ENCODE data around the gene TOP1.

Gene TOP1

DNA sequence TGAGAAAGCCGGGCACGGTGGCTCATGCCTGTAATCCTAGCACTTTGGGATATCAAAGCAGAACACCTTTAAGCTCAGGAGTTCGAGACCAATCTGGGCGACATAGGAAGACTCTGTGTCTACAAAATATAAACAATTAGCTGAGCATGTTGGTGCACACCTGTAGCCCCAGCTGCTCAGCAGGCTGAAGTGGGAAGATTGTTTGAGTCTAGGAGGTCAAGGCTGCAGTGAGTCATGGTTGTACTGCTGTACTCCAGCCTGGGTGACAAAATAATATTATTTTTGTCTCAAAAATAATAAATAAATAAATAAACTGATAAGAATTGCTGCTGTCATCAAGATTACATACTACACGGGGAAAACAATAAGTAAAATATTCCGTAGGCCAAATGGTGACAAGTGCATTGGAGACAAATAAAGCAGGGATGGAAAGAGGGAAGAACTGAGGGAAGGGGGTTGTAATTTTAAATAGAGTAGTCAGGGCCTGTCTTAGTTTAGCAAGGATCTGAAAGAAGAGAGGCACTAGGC, 14.0 kb upstream of the TOP1 start:
- Histone ChIP-seq H3K9me3 (ENCODE audit: control insufficient read depth in 1 of 2, low read length in 2 of 2) (no peaks in the 10 kb centered on the region), H3K9ac (ENCODE audit: low read depth in 1 of 2, low read length in 2 of 2) (no peak overlapping the region), H3K27ac (ENCODE audit: low read depth, low read length) (no peak overlapping the region), H3K4me3 (ENCODE audit: low read depth in 1 of 2, low read length in 2 of 2) (no peak overlapping the region), H3K36me3 (ENCODE audit: control insufficient read depth in 1 of 2, insufficient read depth in 2 of 2, low read length in 2 of 2) (no peaks in the 10 kb centered on the region), H3K4me1 (ENCODE audit: control insufficient read depth in 1 of 2, insufficient read depth in 2 of 2, low read length in 2 of 2) (peaks cover 9 to 16% of the 10 kb centered on the region in 2 donors), H3K27me3 (ENCODE audit: control insufficient read depth in 1 of 2, insufficient read depth in 2 of 2, low read length in 2 of 2) (no peaks in the 10 kb centered on the region)

DNA sequence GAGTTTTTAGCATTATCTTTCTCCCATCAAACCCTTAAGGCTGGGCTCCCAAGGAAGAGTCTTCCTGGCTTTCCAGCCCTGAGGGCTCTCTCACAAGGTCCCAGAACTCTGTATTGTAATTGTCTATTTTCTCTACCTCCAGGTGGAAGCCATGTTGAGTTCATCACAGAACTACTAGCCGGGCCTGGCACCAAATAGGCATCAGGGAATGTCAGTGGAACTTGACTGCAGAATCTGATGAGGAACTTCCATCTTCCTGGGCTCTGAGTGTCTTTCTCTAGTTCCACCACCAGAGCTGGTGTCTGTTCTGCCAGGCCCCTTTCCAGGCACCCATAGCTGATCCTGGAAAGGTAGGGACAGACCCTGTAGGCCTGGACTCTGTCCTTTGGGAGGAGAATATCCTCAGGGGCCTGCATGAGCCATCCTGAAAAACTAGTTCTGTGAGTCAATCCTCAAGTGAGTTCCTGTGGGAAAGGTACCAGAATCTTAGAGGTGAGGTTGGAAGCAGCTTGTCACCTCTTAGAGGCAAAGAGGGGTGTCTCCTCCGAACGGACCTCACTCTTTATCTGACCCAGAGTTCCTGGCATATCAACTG, 11.1 kb upstream of the TOP1 start:
- Histone ChIP-seq H3K9me3 (ENCODE audit: control insufficient read depth in 1 of 2, low read length in 2 of 2) (no peaks in the 10 kb centered on the region), H3K4me1 (ENCODE audit: control insufficient read depth in 1 of 2, insufficient read depth in 2 of 2, low read length in 2 of 2) (peaks cover 3 to 15% of the 10 kb centered on the region in 2 donors), H3K27ac (ENCODE audit: low read depth, low read length) (no peak overlapping the region), H3K9ac (ENCODE audit: low read depth in 1 of 2, low read length in 2 of 2) (no peak overlapping the region), H3K27me3 (ENCODE audit: control insufficient read depth in 1 of 2, insufficient read depth in 2 of 2, low read length in 2 of 2) (no peaks in the 10 kb centered on the region), H3K4me3 (ENCODE audit: low read depth in 1 of 2, low read length in 2 of 2) (no peak overlapping the region), H3K36me3 (ENCODE audit: control insufficient read depth in 1 of 2, insufficient read depth in 2 of 2, low read length in 2 of 2) (no peaks in the 10 kb centered on the region)

DNA sequence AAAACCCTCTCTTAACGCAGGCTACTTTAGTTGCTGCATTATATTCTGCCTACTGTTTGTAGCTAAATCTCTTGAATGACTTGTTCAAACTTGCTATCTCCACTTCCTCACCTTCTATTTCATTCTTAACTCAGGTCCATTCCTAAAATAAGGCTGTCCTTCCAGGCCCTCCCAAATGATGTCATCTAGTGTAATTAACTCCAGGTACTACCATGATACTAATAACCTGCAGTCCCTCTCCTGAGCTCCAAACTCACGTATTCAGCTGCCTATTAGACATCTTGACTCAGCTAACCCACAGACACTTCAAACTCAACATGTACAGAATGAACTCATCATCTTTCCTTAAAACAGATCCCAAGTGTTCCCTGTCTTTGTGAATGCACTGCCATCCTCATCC, 10.5 kb upstream of the TOP1 start:
- no peaks in the 10 kb centered on the region for H3K27me3 ChIP-seq (ENCODE audit: control insufficient read depth in 1 of 2, insufficient read depth in 2 of 2, low read length in 2 of 2)
- no peak overlapping the region for H3K4me3 ChIP-seq (ENCODE audit: low read depth in 1 of 2, low read length in 2 of 2)
- H3K9ac ChIP-seq (ENCODE audit: low read depth in 1 of 2, low read length in 2 of 2) = no peak overlapping the region
- H3K9me3 ChIP-seq (ENCODE audit: control insufficient read depth in 1 of 2, low read length in 2 of 2) = no peaks in the 10 kb centered on the region
- peaks cover 0 to 11% of the 10 kb centered on the region in 2 donors for H3K4me1 ChIP-seq (ENCODE audit: control insufficient read depth in 1 of 2, insufficient read depth in 2 of 2, low read length in 2 of 2)
- H3K36me3 ChIP-seq (ENCODE audit: control insufficient read depth in 1 of 2, insufficient read depth in 2 of 2, low read length in 2 of 2) = no peaks in the 10 kb centered on the region
- no peak overlapping the region for H3K27ac ChIP-seq (ENCODE audit: low read depth, low read length)

DNA sequence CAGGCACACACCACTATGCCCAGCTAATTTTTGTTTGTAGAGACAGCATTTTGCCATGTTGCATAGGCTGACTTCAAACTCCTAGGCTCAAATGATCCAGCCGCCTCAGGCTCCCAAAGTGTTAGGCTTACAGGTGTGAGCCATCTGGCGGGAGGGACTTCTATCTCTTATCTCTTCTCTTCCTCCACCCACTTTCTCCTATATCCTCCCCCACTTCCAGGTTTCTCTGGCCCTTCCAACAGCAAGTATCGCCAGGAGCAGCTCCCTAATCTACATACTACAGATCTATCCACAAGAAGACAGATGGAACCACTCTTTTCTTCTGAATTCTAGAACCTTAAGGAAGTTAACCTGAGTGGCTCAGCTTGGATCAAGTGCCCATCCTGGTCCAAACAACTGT, 5.1 kb upstream of the TOP1 start:
- H3K4me1 ChIP-seq (ENCODE audit: control insufficient read depth in 1 of 2, insufficient read depth in 2 of 2, low read length in 2 of 2) = peaks cover 5 to 6% of the 10 kb centered on the region in 2 donors
- H3K36me3 ChIP-seq (ENCODE audit: control insufficient read depth in 1 of 2, insufficient read depth in 2 of 2, low read length in 2 of 2) = no peaks in the 10 kb centered on the region
- H3K27ac ChIP-seq (ENCODE audit: low read depth, low read length) = no peak overlapping the region
- H3K27me3 ChIP-seq (ENCODE audit: control insufficient read depth in 1 of 2, insufficient read depth in 2 of 2, low read length in 2 of 2) = no peaks in the 10 kb centered on the region
- H3K9me3 ChIP-seq (ENCODE audit: control insufficient read depth in 1 of 2, low read length in 2 of 2) = no peaks in the 10 kb centered on the region
- no peak overlapping the region for H3K9ac ChIP-seq (ENCODE audit: low read depth in 1 of 2, low read length in 2 of 2)
- no peak overlapping the region for H3K4me3 ChIP-seq (ENCODE audit: low read depth in 1 of 2, low read length in 2 of 2)

DNA sequence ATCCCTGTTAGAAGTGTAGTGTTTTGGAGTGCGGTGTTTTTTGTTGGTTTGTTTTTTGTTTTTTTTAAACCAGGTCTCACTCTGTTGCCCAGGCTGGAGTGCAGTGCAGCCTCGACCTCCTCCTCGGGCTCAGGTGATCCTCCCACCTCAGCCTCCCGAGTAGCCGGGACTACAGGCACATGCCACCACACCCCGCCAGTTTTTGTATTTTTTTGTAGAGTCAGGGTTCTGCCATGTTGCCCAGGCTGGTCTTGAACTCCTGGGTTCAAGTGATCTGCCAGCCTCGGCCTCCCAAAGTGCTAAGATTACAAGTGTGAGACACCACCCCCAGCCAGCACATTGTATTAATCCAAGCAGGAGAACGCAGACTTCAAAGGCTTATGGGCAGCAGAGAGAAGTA, 1.3 kb upstream of the TOP1 start:
- no peaks in the 10 kb centered on the region for H3K36me3 ChIP-seq (ENCODE audit: control insufficient read depth in 1 of 2, insufficient read depth in 2 of 2, low read length in 2 of 2)
- no peaks in the 10 kb centered on the region for H3K27me3 ChIP-seq (ENCODE audit: control insufficient read depth in 1 of 2, insufficient read depth in 2 of 2, low read length in 2 of 2)
- H3K9ac ChIP-seq (ENCODE audit: low read depth in 1 of 2, low read length in 2 of 2) = no peak overlapping the region
- no peak overlapping the region for H3K4me3 ChIP-seq (ENCODE audit: low read depth in 1 of 2, low read length in 2 of 2)
- no peaks in the 10 kb centered on the region for H3K9me3 ChIP-seq (ENCODE audit: control insufficient read depth in 1 of 2, low read length in 2 of 2)
- no peak overlapping the region for H3K27ac ChIP-seq (ENCODE audit: low read depth, low read length)
- H3K4me1 ChIP-seq (ENCODE audit: control insufficient read depth in 1 of 2, insufficient read depth in 2 of 2, low read length in 2 of 2) = peaks cover 22 to 25% of the 10 kb centered on the region in 2 donors

DNA sequence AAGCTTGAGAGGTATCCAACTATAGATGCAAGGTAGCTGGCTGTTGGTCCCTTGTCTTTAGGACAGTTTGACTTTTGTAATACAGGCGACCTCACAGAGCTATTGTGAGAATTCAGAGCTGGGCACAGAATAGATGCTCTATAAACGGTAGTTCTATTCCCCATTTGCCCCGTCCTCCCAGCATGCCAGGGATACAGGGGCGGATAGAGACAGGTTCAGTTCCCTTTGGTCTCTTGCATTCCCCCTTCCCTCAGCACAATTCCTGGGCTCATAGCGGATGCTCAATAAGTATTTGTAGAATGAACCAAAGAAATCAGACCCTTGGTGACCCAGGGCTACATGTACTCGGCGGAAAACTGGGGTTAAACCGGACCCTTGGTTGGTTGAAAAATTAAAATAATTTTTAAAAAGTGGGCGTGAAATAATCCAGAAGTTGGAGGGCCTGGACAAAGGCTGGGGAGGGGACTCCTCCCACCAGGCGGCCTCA, 707 bp upstream of the TOP1 start:
- Histone ChIP-seq H3K9me3 (ENCODE audit: control insufficient read depth in 1 of 2, low read length in 2 of 2) (no peaks in the 10 kb centered on the region), H3K27me3 (ENCODE audit: control insufficient read depth in 1 of 2, insufficient read depth in 2 of 2, low read length in 2 of 2) (no peaks in the 10 kb centered on the region), H3K4me3 (ENCODE audit: low read depth in 1 of 2, low read length in 2 of 2) (peak overlapping the region; percentile 50 to 89), H3K9ac (ENCODE audit: low read depth in 1 of 2, low read length in 2 of 2) (peak overlapping the region; percentile 46 to 54), H3K36me3 (ENCODE audit: control insufficient read depth in 1 of 2, insufficient read depth in 2 of 2, low read length in 2 of 2) (no peaks in the 10 kb centered on the region), H3K27ac (ENCODE audit: low read depth, low read length) (no peak overlapping the region), H3K4me1 (ENCODE audit: control insufficient read depth in 1 of 2, insufficient read depth in 2 of 2, low read length in 2 of 2) (peaks cover 27 to 31% of the 10 kb centered on the region in 2 donors)

DNA sequence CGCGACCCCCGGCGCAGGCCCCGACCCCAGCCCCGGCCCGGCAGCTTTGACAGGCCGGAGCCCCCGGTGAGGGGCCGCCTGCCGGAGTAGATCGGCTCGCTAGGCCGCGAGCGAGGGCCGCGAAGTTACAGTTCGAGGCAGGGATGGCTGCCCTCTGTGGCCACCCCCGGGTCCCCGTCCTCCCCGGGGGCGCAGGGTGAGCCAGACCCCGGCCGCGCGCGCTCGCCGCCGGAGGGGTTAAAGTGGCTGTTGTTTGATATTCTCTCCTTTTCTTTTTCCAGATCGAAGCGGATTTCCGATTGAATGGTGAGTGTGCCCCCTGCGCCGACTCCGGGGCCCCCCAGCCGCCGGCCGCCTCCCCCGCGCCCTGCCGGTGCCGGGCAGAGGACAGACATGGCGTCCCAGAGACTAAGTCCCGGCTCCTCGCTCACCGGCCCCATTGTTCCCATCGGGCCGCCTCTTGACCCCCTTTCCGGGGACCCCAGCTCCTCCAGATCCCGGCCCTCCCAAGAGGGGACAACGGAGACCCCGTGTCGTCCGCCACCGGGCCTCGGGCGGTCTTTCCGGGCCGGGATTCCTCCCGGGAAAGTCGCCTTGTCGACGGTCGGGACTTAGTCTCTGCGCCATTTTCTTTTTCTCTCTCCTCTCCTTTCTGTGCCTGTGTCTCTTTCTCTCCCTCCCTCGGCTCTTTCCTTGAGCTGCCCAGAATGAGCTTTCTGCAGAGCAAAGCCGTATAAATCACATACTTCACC, 704 bp downstream of the TOP1 start:
- Histone ChIP-seq H3K4me3 (ENCODE audit: low read depth in 1 of 2, low read length in 2 of 2) (peak overlapping the region; percentile 66 to 89), H3K27me3 (ENCODE audit: control insufficient read depth in 1 of 2, insufficient read depth in 2 of 2, low read length in 2 of 2) (no peaks in the 10 kb centered on the region), H3K36me3 (ENCODE audit: control insufficient read depth in 1 of 2, insufficient read depth in 2 of 2, low read length in 2 of 2) (peaks cover 0 to 3% of the 10 kb centered on the region in 2 donors), H3K9me3 (ENCODE audit: control insufficient read depth in 1 of 2, low read length in 2 of 2) (no peaks in the 10 kb centered on the region), H3K4me1 (ENCODE audit: control insufficient read depth in 1 of 2, insufficient read depth in 2 of 2, low read length in 2 of 2) (peaks cover 42 to 44% of the 10 kb centered on the region in 2 donors), H3K9ac (ENCODE audit: low read depth in 1 of 2, low read length in 2 of 2) (peak overlapping the region; percentile 79 to 95), H3K27ac (ENCODE audit: low read depth, low read length) (peak overlapping the region; percentile 95)

DNA sequence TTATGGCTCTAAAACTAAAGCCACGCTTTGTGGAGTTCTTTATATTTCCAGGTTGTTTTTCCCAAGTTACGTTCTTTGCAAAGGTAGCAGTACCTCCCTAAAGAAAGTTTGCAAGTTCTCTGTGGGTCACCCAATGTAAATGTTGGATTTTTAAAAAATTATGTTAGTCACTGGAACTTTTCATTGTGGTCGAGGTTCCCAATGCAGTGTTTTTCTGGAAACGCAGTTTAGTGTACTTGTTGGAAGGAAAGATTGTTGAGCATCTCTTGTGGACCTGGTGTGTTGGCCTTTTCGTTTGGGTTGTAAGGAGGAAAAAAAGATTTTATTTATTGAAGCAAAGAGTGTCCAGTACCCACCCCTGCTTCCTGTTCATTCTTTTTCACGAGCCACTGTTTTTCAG, 1.4 kb downstream of the TOP1 start:
- Histone ChIP-seq H3K9ac (ENCODE audit: low read depth in 1 of 2, low read length in 2 of 2) (peak overlapping the region; percentile 79 to 95), H3K27ac (ENCODE audit: low read depth, low read length) (no peak overlapping the region), H3K4me1 (ENCODE audit: control insufficient read depth in 1 of 2, insufficient read depth in 2 of 2, low read length in 2 of 2) (peaks cover 43 to 51% of the 10 kb centered on the region in 2 donors), H3K9me3 (ENCODE audit: control insufficient read depth in 1 of 2, low read length in 2 of 2) (no peaks in the 10 kb centered on the region), H3K27me3 (ENCODE audit: control insufficient read depth in 1 of 2, insufficient read depth in 2 of 2, low read length in 2 of 2) (no peaks in the 10 kb centered on the region), H3K4me3 (ENCODE audit: low read depth in 1 of 2, low read length in 2 of 2) (peak overlapping the region; percentile 66 to 89), H3K36me3 (ENCODE audit: control insufficient read depth in 1 of 2, insufficient read depth in 2 of 2, low read length in 2 of 2) (peaks cover 0 to 3% of the 10 kb centered on the region in 2 donors)

DNA sequence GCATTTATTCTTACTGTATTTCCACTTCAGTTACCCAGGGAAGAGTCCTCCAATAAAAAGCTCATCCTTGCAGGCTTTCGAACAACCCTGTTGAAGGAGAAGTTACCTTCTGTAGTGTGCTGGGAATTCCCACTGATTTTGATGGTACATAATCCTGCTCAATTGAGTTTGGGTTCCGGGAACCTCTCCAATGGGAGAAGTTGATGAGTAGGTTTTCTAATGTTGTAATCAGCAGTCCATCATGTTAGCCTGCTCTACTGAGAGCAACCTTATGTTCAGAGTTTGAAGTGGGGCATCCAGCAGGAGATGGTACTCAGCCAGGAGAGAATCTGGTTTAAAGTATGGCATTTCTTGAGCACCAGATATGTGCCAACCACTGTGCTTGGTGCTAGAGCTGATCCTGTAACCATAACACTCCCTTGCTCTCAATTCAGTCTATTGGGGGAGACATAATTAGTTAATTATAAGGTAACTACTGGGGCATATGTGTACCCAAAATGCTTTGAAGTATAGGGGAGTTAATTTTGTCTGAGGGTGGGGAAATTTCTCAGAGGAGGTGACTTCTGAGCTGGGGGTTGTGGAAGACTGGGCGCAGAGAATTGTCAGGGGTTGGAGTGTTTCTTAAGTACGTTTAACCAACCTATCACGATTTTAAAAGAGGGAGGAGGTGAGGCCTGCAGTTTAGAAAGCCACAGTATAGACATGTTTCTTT, 2.1 kb downstream of the TOP1 start:
- Histone ChIP-seq H3K4me1 (ENCODE audit: control insufficient read depth in 1 of 2, insufficient read depth in 2 of 2, low read length in 2 of 2) (peaks cover 43 to 51% of the 10 kb centered on the region in 2 donors), H3K27ac (ENCODE audit: low read depth, low read length) (no peak overlapping the region), H3K9ac (ENCODE audit: low read depth in 1 of 2, low read length in 2 of 2) (peak overlapping the region; percentile 20 to 79), H3K9me3 (ENCODE audit: control insufficient read depth in 1 of 2, low read length in 2 of 2) (no peaks in the 10 kb centered on the region), H3K4me3 (ENCODE audit: low read depth in 1 of 2, low read length in 2 of 2) (peak overlapping the region; percentile 66 to 89), H3K27me3 (ENCODE audit: control insufficient read depth in 1 of 2, insufficient read depth in 2 of 2, low read length in 2 of 2) (no peaks in the 10 kb centered on the region), H3K36me3 (ENCODE audit: control insufficient read depth in 1 of 2, insufficient read depth in 2 of 2, low read length in 2 of 2) (peaks cover 0 to 4% of the 10 kb centered on the region in 2 donors)

DNA sequence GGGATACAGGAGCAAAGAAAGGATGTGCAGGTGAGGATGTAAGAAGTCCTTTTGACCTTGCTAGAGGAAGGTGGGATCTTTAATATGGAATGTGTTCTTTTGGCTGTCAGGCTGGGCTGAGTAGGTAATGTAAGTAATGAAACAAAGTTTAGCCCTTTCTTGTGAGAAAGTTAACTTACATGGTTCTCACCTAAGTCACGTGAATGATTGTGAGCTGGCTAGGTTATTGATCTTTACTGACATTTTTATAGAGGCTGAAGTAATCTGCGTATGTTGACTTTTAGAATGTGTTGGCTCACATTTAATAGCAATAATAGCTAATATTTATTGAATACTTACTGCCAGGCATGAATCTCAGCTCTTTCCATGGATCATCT, 2.6 kb downstream of the TOP1 start:
- Histone ChIP-seq H3K9me3 (ENCODE audit: control insufficient read depth in 1 of 2, low read length in 2 of 2) (no peaks in the 10 kb centered on the region), H3K27me3 (ENCODE audit: control insufficient read depth in 1 of 2, insufficient read depth in 2 of 2, low read length in 2 of 2) (no peaks in the 10 kb centered on the region), H3K9ac (ENCODE audit: low read depth in 1 of 2, low read length in 2 of 2) (peak overlapping the region; percentile 20 to 79), H3K4me1 (ENCODE audit: control insufficient read depth in 1 of 2, insufficient read depth in 2 of 2, low read length in 2 of 2) (peaks cover 43 to 51% of the 10 kb centered on the region in 2 donors), H3K4me3 (ENCODE audit: low read depth in 1 of 2, low read length in 2 of 2) (peak overlapping the region; percentile 66 to 89), H3K27ac (ENCODE audit: low read depth, low read length) (no peak overlapping the region), H3K36me3 (ENCODE audit: control insufficient read depth in 1 of 2, insufficient read depth in 2 of 2, low read length in 2 of 2) (peaks cover 0 to 6% of the 10 kb centered on the region in 2 donors)

Measured in duodenal mucosa (tissue), 2 donors.